ENCODE data around the gene CHCHD6. TPM values are rescaled to one million over a fixed set of nuclear protein-coding genes. Genes with fewer than 3 reads are reported as not detected.
A peak's percentile ranks its signal among the peaks of the same experiment; 100 is the strongest.

CHCHD6 gene
- total and polyA plus RNA-seq, 4 donors = 2.0 to 5.1 (median 3.9) TPM

- no peaks in the 10 kb centered on the region for H3K27me3 ChIP-seq (ENCODE audit: control insufficient read depth in 4 of 4, insufficient read depth in 4 of 4, low read length in 3 of 4)
- peak overlapping the region in 1 of 2 donors; percentile 13 for H3K27ac ChIP-seq (ENCODE audit: low read depth in 1 of 2, low read length in 2 of 2)
- no peak overlapping the region for H3K9ac ChIP-seq (ENCODE audit: low read depth in 1 of 2, low read length in 2 of 2)
- TF ChIP-seq EGR1 (IDR thresholded peaks at IDR 0.05; ENCODE audit: low read depth in 2 of 2) (no peak), YY1 (IDR thresholded peaks at IDR 0.05) (no peak), FOXA2 (IDR thresholded peaks at IDR 0.05) (no peak), RAD21 (IDR thresholded peaks at IDR 0.05) (no peak), SP1 (IDR thresholded peaks at IDR 0.05) (no peak), TAF1 (conservative IDR thresholded peaks at IDR 0.05) (no peak), HNF4A (conservative IDR thresholded peaks at IDR 0.05) (no peak), NR2F2 (IDR thresholded peaks at IDR 0.05) (no peak), HNF4G (IDR thresholded peaks at IDR 0.05) (no peak), CTCF (IDR thresholded peaks at IDR 0.05; ENCODE audit: low read depth, low read length, missing input control) (no peak), JUND (IDR thresholded peaks at IDR 0.05) (no peak), FOXA1 (IDR thresholded peaks at IDR 0.05) (no peak), REST (IDR thresholded peaks at IDR 0.05) (no peak), RXRA (IDR thresholded peaks at IDR 0.05) (no peak), GABPA (IDR thresholded peaks at IDR 0.05 in 1 of 2, conservative IDR thresholded peaks at IDR 0.05 in 1 of 2) (no peak)
- TF ChIP-seq, protein P1, sequence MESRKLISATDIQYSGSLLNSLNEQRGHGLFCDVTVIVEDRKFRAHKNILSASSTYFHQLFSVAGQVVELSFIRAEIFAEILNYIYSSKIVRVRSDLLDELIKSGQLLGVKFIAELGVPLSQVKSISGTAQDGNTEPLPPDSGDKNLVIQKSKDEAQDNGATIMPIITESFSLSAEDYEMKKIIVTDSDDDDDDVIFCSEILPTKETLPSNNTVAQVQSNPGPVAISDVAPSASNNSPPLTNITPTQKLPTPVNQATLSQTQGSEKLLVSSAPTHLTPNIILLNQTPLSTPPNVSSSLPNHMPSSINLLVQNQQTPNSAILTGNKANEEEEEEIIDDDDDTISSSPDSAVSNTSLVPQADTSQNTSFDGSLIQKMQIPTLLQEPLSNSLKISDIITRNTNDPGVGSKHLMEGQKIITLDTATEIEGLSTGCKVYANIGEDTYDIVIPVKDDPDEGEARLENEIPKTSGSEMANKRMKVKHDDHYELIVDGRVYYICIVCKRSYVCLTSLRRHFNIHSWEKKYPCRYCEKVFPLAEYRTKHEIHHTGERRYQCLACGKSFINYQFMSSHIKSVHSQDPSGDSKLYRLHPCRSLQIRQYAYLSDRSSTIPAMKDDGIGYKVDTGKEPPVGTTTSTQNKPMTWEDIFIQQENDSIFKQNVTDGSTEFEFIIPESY (IDR thresholded peaks at IDR 0.05) = no peak
- TF ChIP-seq, protein P2, sequence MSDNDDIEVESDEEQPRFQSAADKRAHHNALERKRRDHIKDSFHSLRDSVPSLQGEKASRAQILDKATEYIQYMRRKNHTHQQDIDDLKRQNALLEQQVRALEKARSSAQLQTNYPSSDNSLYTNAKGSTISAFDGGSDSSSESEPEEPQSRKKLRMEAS (IDR thresholded peaks at IDR 0.05) = no peak
- DNase-seq (ENCODE audit: low spot score) = no peak
- 94% methylated on average over 23 of the region's 23 CpGs for WGBS
- no peaks in the 10 kb centered on the region for H3K9me3 ChIP-seq (ENCODE audit: control insufficient read depth in 4 of 4, low read length in 3 of 4)
- peaks cover 0 to 5% (median 0%) of the 10 kb centered on the region in 4 donors for H3K4me1 ChIP-seq (ENCODE audit: control insufficient read depth in 4 of 4, insufficient read depth in 4 of 4, low read length in 3 of 4)
- no peak overlapping the region for H3K4me3 ChIP-seq (ENCODE audit: low read depth in 1 of 3, low read length in 3 of 3)
- H3K36me3 ChIP-seq (ENCODE audit: control insufficient read depth in 4 of 4, insufficient read depth in 3 of 4, low read depth in 1 of 4, low read length in 3 of 4) = no peaks in the 10 kb centered on the region
Observed at GRCh38 chr3:127001486-127002194, 297.6 kb downstream of the CHCHD6 start.

Data from liver (tissue), 9 donors.